ENCODE data around the gene ILRUN.
"Not testable (repeated sequence)": the region's sequence is repeated elsewhere in the genome, so short reads cannot be mapped to it uniquely, and the experiment has no call there.

Gene ILRUN

GRCh38 chr6:34718976-34719375, 22.4 kb upstream of the ILRUN start:
- no peak overlapping the region for H3K27ac Mint-ChIP-seq
- H3K27me3 Mint-ChIP-seq, result no peaks in the 10 kb centered on the region
- intact Hi-C loops (cut with micrococcal nuclease), result no loop called here
- H3K4me3 Mint-ChIP-seq, result no peak overlapping the region
- peaks cover 5% of the 10 kb centered on the region for H3K4me1 Mint-ChIP-seq (ENCODE audit: low read depth)
- no peaks in the 10 kb centered on the region for H3K36me3 Mint-ChIP-seq (ENCODE audit: low read depth)
- H3K9me3 Mint-ChIP-seq, result no peaks in the 10 kb centered on the region

- Mint-ChIP-seq H3K4me3 (no peak overlapping the region), H3K9me3 (no peaks in the 10 kb centered on the region), H3K4me1 (ENCODE audit: low read depth) (no peaks in the 10 kb centered on the region), H3K27me3 (no peaks in the 10 kb centered on the region), H3K36me3 (ENCODE audit: low read depth) (no peaks in the 10 kb centered on the region), H3K27ac (no peak overlapping the region)
- intact Hi-C loops (cut with micrococcal nuclease), result no loop called here
Measured at GRCh38 chr6:34717466-34717865, 20.9 kb upstream of the ILRUN start.

DNA sequence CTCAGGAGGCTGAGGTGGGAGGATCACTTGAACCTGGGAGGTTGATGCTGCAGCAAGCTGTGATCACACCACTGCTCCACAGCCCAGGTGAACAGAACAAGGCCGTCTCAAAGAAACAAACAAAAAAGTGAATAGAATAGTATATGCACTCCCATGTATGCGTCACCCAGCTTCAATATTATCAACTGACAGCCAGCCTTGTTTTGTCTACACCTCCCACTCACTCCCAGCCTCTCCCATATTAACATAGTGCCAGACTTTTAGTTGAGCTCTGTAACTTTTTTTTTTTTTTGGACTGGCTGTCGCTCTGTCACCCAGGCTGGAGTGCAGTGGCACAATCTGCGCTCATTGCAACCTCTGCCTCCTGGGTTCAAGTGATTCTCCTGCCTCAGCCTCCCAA, 18.1 kb upstream of the ILRUN start:
- intact Hi-C loops (cut with micrococcal nuclease), result no loop called here
- Mint-ChIP-seq H3K27me3 (no peaks in the 10 kb centered on the region), H3K4me3 (no peak overlapping the region), H3K4me1 (ENCODE audit: low read depth) (no peaks in the 10 kb centered on the region), H3K9me3 (no peaks in the 10 kb centered on the region), H3K36me3 (ENCODE audit: low read depth) (no peaks in the 10 kb centered on the region), H3K27ac (no peak overlapping the region)

- H3K4me1 Mint-ChIP-seq (ENCODE audit: low read depth); H3K36me3 Mint-ChIP-seq (ENCODE audit: low read depth); H3K9me3 Mint-ChIP-seq; H3K4me3 Mint-ChIP-seq; intact Hi-C loops (cut with micrococcal nuclease); H3K27me3 Mint-ChIP-seq; H3K27ac Mint-ChIP-seq: not testable (repeated sequence)
Measured at GRCh38 chr6:34712881-34713280, 16.3 kb upstream of the ILRUN start.

DNA sequence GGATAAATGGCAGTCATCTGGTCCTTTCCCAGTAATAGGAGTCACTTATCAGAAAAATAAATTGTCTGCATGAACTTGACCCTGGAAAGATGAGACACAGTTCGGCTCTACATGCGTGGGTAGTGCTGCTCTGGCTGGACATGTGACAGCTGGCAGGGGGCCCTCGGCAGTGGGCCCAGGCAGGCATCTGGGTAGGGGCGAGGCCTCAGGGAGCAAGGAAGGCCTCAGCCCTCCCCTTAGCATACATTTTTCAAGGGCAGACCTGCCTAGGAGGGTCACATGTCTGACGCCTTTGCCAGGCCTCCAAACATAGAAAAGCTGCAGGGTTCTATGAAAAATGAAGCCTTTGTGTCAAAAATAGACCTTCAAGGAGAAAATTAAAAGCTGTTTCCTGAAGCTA, 12.8 kb upstream of the ILRUN start:
- Mint-ChIP-seq H3K4me1 (ENCODE audit: low read depth) (no peaks in the 10 kb centered on the region), H3K27me3 (no peaks in the 10 kb centered on the region), H3K9me3 (no peaks in the 10 kb centered on the region), H3K36me3 (ENCODE audit: low read depth) (no peaks in the 10 kb centered on the region), H3K27ac (no peak overlapping the region), H3K4me3 (no peak overlapping the region)
- intact Hi-C loops (cut with micrococcal nuclease), result no loop called here

DNA sequence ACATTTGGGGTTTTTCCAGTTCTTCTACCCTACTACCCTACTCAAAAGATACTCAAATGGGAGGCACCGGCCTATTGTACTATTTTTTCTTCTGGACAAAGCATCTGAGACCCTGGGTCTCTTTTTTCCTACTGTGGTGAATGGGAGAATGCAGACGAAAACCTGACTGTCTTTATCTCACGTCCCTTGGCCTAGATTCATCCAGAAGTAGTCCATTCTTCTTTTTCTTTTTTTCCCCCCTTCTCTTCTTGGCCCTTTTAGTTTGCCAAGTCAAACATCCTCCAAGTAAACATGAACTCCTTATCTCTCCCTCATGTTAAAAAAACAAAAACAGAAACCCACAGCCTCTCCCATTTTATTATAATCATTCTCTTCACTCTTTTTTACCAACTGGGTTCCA, 8.7 kb upstream of the ILRUN start:
- H3K27ac Mint-ChIP-seq, result peak overlapping the region; percentile 31

GRCh38 chr6:34701199-34701598, 4.6 kb upstream of the ILRUN start:
- no peaks in the 10 kb centered on the region for H3K9me3 Mint-ChIP-seq
- no peak overlapping the region for H3K27ac Mint-ChIP-seq
- H3K4me3 Mint-ChIP-seq, result no peak overlapping the region
- intact Hi-C loops (cut with micrococcal nuclease), result no loop called here
- H3K4me1 Mint-ChIP-seq (ENCODE audit: low read depth), result peaks cover under 1% of the 10 kb centered on the region
- H3K36me3 Mint-ChIP-seq (ENCODE audit: low read depth), result peaks cover 10% of the 10 kb centered on the region
- H3K27me3 Mint-ChIP-seq, result no peaks in the 10 kb centered on the region

More for the DNA sequence above, 8.7 kb upstream of the ILRUN start:
- intact Hi-C loops (cut with micrococcal nuclease), result no loop called here
- Mint-ChIP-seq H3K27me3 (no peaks in the 10 kb centered on the region), H3K36me3 (ENCODE audit: low read depth) (no peaks in the 10 kb centered on the region), H3K4me3 (no peak overlapping the region), H3K4me1 (ENCODE audit: low read depth) (no peaks in the 10 kb centered on the region), H3K9me3 (no peaks in the 10 kb centered on the region)

- H3K4me3 Mint-ChIP-seq, result no peak overlapping the region
- intact Hi-C loops (cut with micrococcal nuclease), result loop anchor here (2.0 to 10.0 kb wide), 4 partner anchors 36 to 97 kb away; partner anchors contain the start of genes BLTP3A and SNRPC
- no peaks in the 10 kb centered on the region for H3K9me3 Mint-ChIP-seq
- H3K4me1 Mint-ChIP-seq (ENCODE audit: low read depth), result peaks cover 32% of the 10 kb centered on the region
- H3K27ac Mint-ChIP-seq, result peak overlapping the region; percentile 92
- H3K36me3 Mint-ChIP-seq (ENCODE audit: low read depth), result peaks cover 39% of the 10 kb centered on the region
- no peaks in the 10 kb centered on the region for H3K27me3 Mint-ChIP-seq
Measured at GRCh38 chr6:34697904-34698559, 1.5 kb upstream of the ILRUN start.

DNA sequence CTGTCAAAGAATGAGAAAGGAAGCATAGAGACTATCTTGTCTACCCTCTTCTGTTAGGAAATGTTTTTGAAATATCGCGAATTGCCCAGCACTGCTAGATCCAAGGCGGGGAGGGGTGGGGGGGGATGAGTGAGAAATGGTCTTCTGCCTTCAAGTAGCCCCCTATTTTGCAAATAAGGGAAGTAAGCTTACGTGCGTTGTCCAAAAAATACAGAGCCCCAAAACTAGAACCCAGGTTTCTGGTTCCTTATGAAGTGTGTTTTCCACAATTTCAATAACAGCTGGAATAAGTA, 923 bp upstream of the ILRUN start:
- H3K36me3 Mint-ChIP-seq (ENCODE audit: low read depth), result peaks cover 39% of the 10 kb centered on the region
- H3K4me1 Mint-ChIP-seq (ENCODE audit: low read depth), result peaks cover 32% of the 10 kb centered on the region
- intact Hi-C loops (cut with micrococcal nuclease), result loop anchor here (2.0 to 10.0 kb wide), 4 partner anchors 35 to 97 kb away; partner anchors contain the start of genes BLTP3A and SNRPC
- peak overlapping the region; percentile 92 for H3K27ac Mint-ChIP-seq
- H3K9me3 Mint-ChIP-seq, result no peaks in the 10 kb centered on the region
- peak overlapping the region; percentile 89 for H3K4me3 Mint-ChIP-seq
- no peaks in the 10 kb centered on the region for H3K27me3 Mint-ChIP-seq

DNA sequence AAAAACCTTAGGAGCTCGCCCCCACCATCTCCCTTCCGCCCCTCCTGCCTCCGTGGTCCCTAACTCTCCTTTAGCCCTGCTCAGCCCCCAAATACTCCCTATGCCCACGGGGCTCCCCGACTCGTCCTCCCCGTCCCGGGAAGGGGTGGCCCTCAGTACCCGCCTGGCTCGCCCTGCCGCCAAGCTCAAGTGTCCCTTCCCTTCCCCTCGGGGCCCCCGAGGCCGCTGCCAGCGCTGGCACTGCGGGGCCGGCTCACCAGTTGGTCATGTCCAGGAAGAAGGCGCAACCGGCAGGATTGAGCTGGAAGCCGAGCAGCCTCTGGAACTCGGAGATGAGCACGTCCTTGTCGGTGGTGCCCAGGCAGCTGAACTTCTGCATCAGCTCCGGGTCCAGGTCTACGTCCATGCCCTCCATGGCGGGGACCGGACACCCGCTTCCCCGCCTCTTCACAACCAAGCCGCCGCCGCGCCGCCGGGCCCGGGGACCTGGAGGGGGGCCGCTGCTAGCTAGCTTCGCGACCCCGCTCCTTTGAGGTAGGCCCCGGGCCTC, 303 bp downstream of the ILRUN start:
- intact Hi-C loops (cut with micrococcal nuclease), result loop anchor here (2.0 to 10.0 kb wide), 4 partner anchors 34 to 99 kb away; partner anchors contain the start of genes BLTP3A and SNRPC

DNA sequence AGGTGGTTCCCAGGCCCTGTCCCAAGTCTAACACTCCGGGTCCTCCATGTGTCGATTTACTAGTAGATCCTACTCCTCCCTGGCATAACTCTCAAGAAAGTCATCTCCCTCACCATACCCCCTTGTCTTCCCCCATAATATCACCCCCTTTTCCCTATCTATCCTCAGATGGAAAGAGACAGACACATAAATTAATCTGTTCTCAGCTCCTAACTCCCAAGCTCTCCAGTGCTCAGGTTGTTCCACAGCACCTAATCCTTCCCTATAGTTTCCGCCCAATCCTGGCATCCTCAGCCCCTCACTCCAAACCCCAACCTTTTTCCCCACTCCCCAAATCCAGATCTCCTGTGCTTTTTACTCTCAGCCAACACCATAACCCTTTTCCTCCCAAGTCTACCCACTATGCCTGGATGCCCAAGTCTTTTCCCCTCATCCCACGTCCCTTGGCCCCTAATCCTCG, 808 bp downstream of the ILRUN start:
- H3K4me3 Mint-ChIP-seq, result peak overlapping the region; percentile 89
- peaks cover 38% of the 10 kb centered on the region for H3K4me1 Mint-ChIP-seq (ENCODE audit: low read depth)
- H3K36me3 Mint-ChIP-seq (ENCODE audit: low read depth), result peaks cover 39% of the 10 kb centered on the region
- intact Hi-C loops (cut with micrococcal nuclease), result loop anchor here (2.0 to 10.0 kb wide), 4 partner anchors 33 to 99 kb away; partner anchors contain the start of genes BLTP3A and SNRPC
- H3K27ac Mint-ChIP-seq, result peak overlapping the region; percentile 92
- H3K27me3 Mint-ChIP-seq, result no peaks in the 10 kb centered on the region
- no peaks in the 10 kb centered on the region for H3K9me3 Mint-ChIP-seq

More for the DNA sequence above, 303 bp downstream of the ILRUN start:
- H3K27ac Mint-ChIP-seq, result peak overlapping the region; percentile 92
- H3K4me1 Mint-ChIP-seq (ENCODE audit: low read depth), result peaks cover 36% of the 10 kb centered on the region
- H3K4me3 Mint-ChIP-seq, result peak overlapping the region; percentile 89
- no peaks in the 10 kb centered on the region for H3K27me3 Mint-ChIP-seq
- H3K9me3 Mint-ChIP-seq, result no peaks in the 10 kb centered on the region
- H3K36me3 Mint-ChIP-seq (ENCODE audit: low read depth), result peaks cover 39% of the 10 kb centered on the region

DNA sequence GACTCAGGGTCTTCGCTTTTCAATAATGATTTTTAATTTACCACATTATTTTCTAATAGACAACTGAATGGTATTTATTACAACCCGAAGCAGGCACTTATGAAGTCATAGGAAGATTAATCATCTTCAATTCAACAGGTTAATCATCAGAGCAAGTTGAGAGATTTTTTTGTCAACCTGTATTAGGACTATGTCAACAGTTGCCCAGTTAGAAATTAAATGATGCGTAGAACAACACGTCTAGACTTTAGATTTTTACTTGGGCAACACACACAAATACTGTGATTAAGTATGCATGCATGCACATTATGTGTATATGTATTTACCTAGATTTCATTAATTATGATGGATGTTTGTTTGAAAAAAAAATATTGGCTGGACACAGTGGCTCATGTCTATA, 4.3 kb downstream of the ILRUN start:
- peaks cover 56% of the 10 kb centered on the region for H3K36me3 Mint-ChIP-seq (ENCODE audit: low read depth)
- H3K4me1 Mint-ChIP-seq (ENCODE audit: low read depth), result peaks cover 46% of the 10 kb centered on the region
- no peak overlapping the region for H3K27ac Mint-ChIP-seq
- intact Hi-C loops (cut with micrococcal nuclease), result loop anchor here (10.0 kb wide), 2 partner anchors 47 to 103 kb away; partner anchors contain the start of gene BLTP3A
- no peaks in the 10 kb centered on the region for H3K27me3 Mint-ChIP-seq
- H3K9me3 Mint-ChIP-seq, result no peaks in the 10 kb centered on the region
- H3K4me3 Mint-ChIP-seq, result no peak overlapping the region

GRCh38 chr6:34689742-34690141, 6.8 kb downstream of the ILRUN start:
- H3K27me3 Mint-ChIP-seq, result no peaks in the 10 kb centered on the region
- no peaks in the 10 kb centered on the region for H3K9me3 Mint-ChIP-seq
- intact Hi-C loops (cut with micrococcal nuclease), result loop anchor here (10.0 kb wide), 2 partner anchors 45 to 105 kb away; partner anchors contain the start of gene BLTP3A
- H3K4me3 Mint-ChIP-seq, result no peak overlapping the region
- H3K27ac Mint-ChIP-seq, result no peak overlapping the region
- peaks cover 48% of the 10 kb centered on the region for H3K36me3 Mint-ChIP-seq (ENCODE audit: low read depth)
- H3K4me1 Mint-ChIP-seq (ENCODE audit: low read depth), result peaks cover 45% of the 10 kb centered on the region

DNA sequence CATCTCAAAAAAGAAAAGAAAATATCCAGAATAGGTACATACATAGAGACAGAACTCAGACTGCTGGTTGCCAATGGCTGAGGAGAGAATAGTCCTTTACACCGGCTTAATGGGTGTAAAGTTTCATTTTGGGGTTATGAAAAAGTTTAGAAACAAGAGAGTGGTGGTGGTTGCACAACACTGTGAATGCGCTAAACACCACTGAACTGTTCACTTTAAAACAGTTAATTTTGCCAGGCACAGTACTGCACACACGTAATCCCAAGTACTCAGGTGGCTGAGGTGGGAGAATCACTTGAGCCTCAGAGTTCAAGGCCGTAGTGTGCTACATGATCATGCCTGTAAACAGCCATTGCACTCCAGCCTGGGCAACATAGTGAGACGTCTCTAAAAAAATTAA, 7.6 kb downstream of the ILRUN start:
- no peak overlapping the region for H3K27ac Mint-ChIP-seq
- peaks cover 43% of the 10 kb centered on the region for H3K4me1 Mint-ChIP-seq (ENCODE audit: low read depth)
- intact Hi-C loops (cut with micrococcal nuclease), result no loop called here
- H3K36me3 Mint-ChIP-seq (ENCODE audit: low read depth), result peaks cover 40% of the 10 kb centered on the region
- H3K4me3 Mint-ChIP-seq, result no peak overlapping the region
- no peaks in the 10 kb centered on the region for H3K9me3 Mint-ChIP-seq
- H3K27me3 Mint-ChIP-seq, result no peaks in the 10 kb centered on the region

Data from dendritic cell treated with granulocyte-macrophage colony-stimulating factor and Interleukin-4, amounts not matched to agents 40 ng/mL and 50 ng/mL, for 4 days (primary cell).